ENCODE results near the gene SIGLEC15.
A peak's percentile ranks its signal among the peaks of the same experiment; 100 is the strongest.

SIGLEC15 gene

GRCh38 chr18:45879681-45880655 is 54.5 kb downstream of the SIGLEC15 start:
- peak; percentile 74 for DNase-seq

GRCh38 chr18:45880876-45881558 is 55.5 kb downstream of the SIGLEC15 start:
- DNase-seq, result no peak

- DNase-seq, result no peak
These were observed 62.1 kb downstream of the SIGLEC15 start for GRCh38 chr18:45887585-45887984.

- no peak for DNase-seq
These were observed 64.1 kb downstream of the SIGLEC15 start for GRCh38 chr18:45889419-45890064.

DNA sequence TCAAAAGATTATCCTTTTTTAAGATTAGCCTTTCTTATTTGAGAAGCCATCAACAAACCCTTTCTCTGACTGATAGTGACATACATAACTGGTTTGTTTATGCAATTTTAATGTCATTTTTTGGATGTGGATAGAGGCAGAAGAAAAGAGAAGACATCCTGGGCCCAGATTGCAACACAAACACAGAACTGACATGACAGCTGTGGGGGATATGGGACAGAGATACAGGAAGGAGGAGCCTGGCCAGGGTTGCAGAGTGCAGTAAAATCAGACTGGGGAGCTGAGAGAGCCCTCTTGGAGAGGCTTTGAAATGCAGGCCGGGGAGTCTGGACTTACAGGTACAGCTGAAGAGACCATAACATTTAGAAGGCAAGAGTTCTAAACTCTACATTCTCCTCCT is 65.1 kb downstream of the SIGLEC15 start:
- no peak for DNase-seq

GRCh38 chr18:45891806-45892205 is 66.3 kb downstream of the SIGLEC15 start:
- DNase-seq, result no peak
